B cell (primary cell): Measurements from ENCODE around the gene ABCB6. TPM values are rescaled to one million over a fixed set of nuclear protein-coding genes. Genes with fewer than 3 reads are reported as not detected.

Experiments
- ATAC-seq: fragments of 200-7000 bp; cut with Tn5 transposase; one replicate; pipeline ENCODE4 v1.10.0; 2021; ENCODE audit warnings: low read depth, mild to moderate bottlenecking, moderate number of reproducible peaks, moderate library complexity
- CTCF ChIA-PET: fragments of 350-600 bp; sonication (Branson Sonifier 250); formaldehyde crosslinking; loops from one replicate; lab custom pipeline; 2021; ENCODE audit warnings: antibody characterized with exemption, inconsistent platforms; lab: Charles Lee
- POLR2A ChIA-PET: fragments of 350-600 bp; sonication (Branson Sonifier 250); formaldehyde crosslinking; loops from one replicate; lab custom pipeline; 2021; ENCODE audit warnings: antibody characterized with exemption; lab: Charles Lee
- DNase-seq: peaks from one replicate; pipeline ENCODE4 v3.0.0; 2013
- H2AFZ ChIP-seq: 2 replicates; pipeline ENCODE4 v1.6.1; 2012; ENCODE audit warnings: mild to moderate bottlenecking, low read depth, low read length; ENCODE audit not compliant: insufficient read depth, poor library complexity, severe bottlenecking
- H3K27ac ChIP-seq, 2 donors: 1 replicate in 1 of 2; 2 replicates in 1 of 2; pipeline ENCODE4 v1.5.1; 2012 to 2013; ENCODE audit warnings: low read length in 2 of 2, mild to moderate bottlenecking in 2 of 2, moderate library complexity in 1 of 2
- H3K27me3 ChIP-seq, 4 experiments: fragments of 200-600 bp in 1 of 4; sonication (generic) in 1 of 4; replicated peaks in 1 of 4; 1 replicate in 2 of 4; 2 replicates in 2 of 4; pipeline versions ENCODE4 v1.6.1 to v1.7.0; 2013 to 2016; ENCODE audit warnings: low read length in 3 of 4, mild to moderate bottlenecking in 2 of 4, mixed read lengths in 1 of 4, moderate library complexity in 1 of 4; ENCODE audit not compliant: insufficient read depth in 4 of 4, control insufficient read depth in 3 of 4; ENCODE audit errors: control extremely low read depth in 1 of 4
- H3K36me3 ChIP-seq, 2 experiments: replicated peaks in 1 of 2; 1 replicate in 1 of 2; 2 replicates in 1 of 2; pipeline versions ENCODE4 v1.6.1 to v1.7.1; 2013; ENCODE audit warnings: low read length in 1 of 2; ENCODE audit not compliant: insufficient read depth in 2 of 2, control insufficient read depth in 1 of 2; ENCODE audit errors: control extremely low read depth in 1 of 2, extremely low read depth in 1 of 2
- H3K4me1 ChIP-seq, 2 donors: fragments of 200-600 bp in 1 of 2; sonication (generic) in 1 of 2; 1 replicate in 1 of 2; 2 replicates in 1 of 2; pipeline versions ENCODE4 v1.5.1 to v1.6.1; 2013 to 2017; ENCODE audit warnings: low read length in 2 of 2; ENCODE audit not compliant: control insufficient read depth in 2 of 2, insufficient read depth in 2 of 2
- H3K4me2 ChIP-seq: replicated peaks from 2 replicates; pipeline ENCODE3; 2012; ENCODE audit warnings: mild to moderate bottlenecking, low read depth, low read length; ENCODE audit not compliant: poor library complexity, severe bottlenecking
- H3K4me3 ChIP-seq, 5 experiments: fragments of 200-600 bp in 1 of 5; sonication (generic) in 1 of 5; 1 replicate in 3 of 5; 2 replicates in 2 of 5; pipeline versions ENCODE4 v1.5.1 to v1.7.0; 2011 to 2016; ENCODE audit warnings: low read length in 4 of 5, mild to moderate bottlenecking in 4 of 5, low read depth in 2 of 5, control low read depth in 1 of 5, moderate library complexity in 1 of 5; ENCODE audit not compliant: insufficient read depth in 1 of 5; ENCODE audit errors: control extremely low read depth in 1 of 5, extremely low read depth in 1 of 5
- H3K79me2 ChIP-seq: fragments of 200-600 bp; sonication (generic); one replicate; pipeline ENCODE4 v1.6.0; 2016; ENCODE audit warnings: low read length; ENCODE audit not compliant: control insufficient read depth, insufficient read depth
- H3K9ac ChIP-seq: fragments of 200-600 bp; sonication (generic); 2 replicates; pipeline ENCODE4 v1.6.1; 2017; ENCODE audit warnings: mild to moderate bottlenecking, low read length, moderate library complexity
- H3K9me3 ChIP-seq, 3 donors: one replicate each; pipeline versions ENCODE4 v1.6.1 to v1.7.1; 2013; ENCODE audit warnings: low read length in 2 of 3; ENCODE audit not compliant: control insufficient read depth in 2 of 3, insufficient read depth in 1 of 3; ENCODE audit errors: control extremely low read depth in 1 of 3
- H4K20me1 ChIP-seq: 2 replicates; pipeline ENCODE4 v1.6.0; 2012; ENCODE audit warnings: mild to moderate bottlenecking, low read length; ENCODE audit not compliant: insufficient read depth, control insufficient read depth, poor library complexity, severe bottlenecking
- H3K27ac Mint-ChIP-seq: one replicate; pipeline ENCODE4 v1.8.0; 2021; ENCODE audit warnings: mixed read lengths
- H3K27me3 Mint-ChIP-seq: one replicate; pipeline ENCODE4 v1.8.0; 2021; ENCODE audit warnings: mixed read lengths
- H3K4me1 Mint-ChIP-seq: one replicate; pipeline ENCODE4 v1.8.0; 2021; ENCODE audit warnings: mixed read lengths
- H3K4me3 Mint-ChIP-seq: one replicate; pipeline ENCODE4 v1.8.0; 2021; ENCODE audit warnings: mixed read lengths
- H3K9me3 Mint-ChIP-seq: one replicate; pipeline ENCODE4 v1.8.0; 2022; ENCODE audit warnings: mixed read lengths; ENCODE audit not compliant: insufficient read depth
- EZH2 ChIP-seq: IDR thresholded peaks from 2 replicates; pipeline ENCODE4 v1.6.1; 2012; ENCODE audit warnings: borderline replicate concordance, low read depth, mild to moderate bottlenecking, moderate library complexity, low read length; ENCODE audit not compliant: insufficient read depth, poor library complexity, severe bottlenecking
- WGBS: methylation state at CpG from one replicate; pipeline ENCODE4 v1.1.5; 2013; ENCODE audit warnings: missing lambda C conversion rate; ENCODE audit not compliant: insufficient coverage; 5-methylcytosine and 5-hydroxymethylcytosine counted together
- intact Hi-C: fragments of 100-400 bp; cut with micrococcal nuclease; formaldehyde crosslinking; loops from one replicate; pipeline ENCODE4 v1.10.0; 2022
- polyA plus RNA-seq: library from polyadenylated mRNA; depleted of rRNA; stranded (reverse); fragments of >200 nt; gene quantifications from 2 replicates; pipeline ENCODE4 v1.2.3, GENCODE V29; 2012
- total RNA-seq, 2 donors: library from RNA; stranded (reverse); fragments of 120-200 nt in 1 of 2; gene quantifications; 1 replicate in 1 of 2; 2 replicates in 1 of 2; pipeline versions ENCODE4 v1.2.3 to v1.2.4, GENCODE V29; 2013 to 2022
- TF ChIP-seq, protein P1 (sequence below): fragments of 200-600 bp; IDR thresholded peaks from one replicate; pipeline ENCODE4 v1.8.0; 2022; ENCODE audit warnings: antibody characterized with exemption, mild to moderate bottlenecking

The ABCB6 gene
- total and polyA plus RNA-seq, 2 donors (not counting 1 experiment from before 2014, with no cell fraction given) = 10.5 to 15.3 TPM

DNA sequence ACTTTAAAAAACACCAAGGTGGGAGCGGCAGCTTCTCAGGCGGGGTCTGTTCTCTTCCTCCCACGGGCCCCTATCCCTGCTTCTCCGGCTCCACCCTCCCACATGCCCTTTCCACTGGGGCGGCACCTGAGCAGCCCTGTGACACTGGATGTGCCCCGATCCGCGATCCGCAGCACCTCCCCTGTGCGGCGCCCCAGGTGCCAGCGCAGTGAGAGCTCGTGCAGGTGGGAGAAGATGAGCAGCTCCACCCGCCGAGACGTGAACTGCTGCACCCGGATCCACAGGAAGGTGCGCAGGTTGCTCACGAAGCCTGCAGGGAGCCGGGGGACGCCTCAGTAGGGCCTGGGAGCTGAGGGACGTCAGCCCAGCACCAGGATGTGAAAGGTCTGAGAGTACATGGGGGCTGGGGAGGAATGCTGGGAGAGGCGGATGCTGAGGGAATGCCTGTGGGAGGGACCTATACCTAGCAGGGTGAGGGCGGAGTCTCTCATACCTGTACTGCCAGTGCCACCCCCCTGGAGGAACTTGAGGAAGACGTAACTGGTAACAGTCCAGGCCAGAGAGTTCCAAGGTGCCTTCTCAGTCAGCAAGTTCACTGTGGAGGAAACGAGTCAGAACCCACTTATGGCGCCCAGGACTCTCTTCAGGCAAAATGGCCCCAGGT, 2.8 kb downstream of the ABCB6 start:
- WGBS = 98% methylated on average over 27 of the region's 27 CpGs
- H3K27me3 Mint-ChIP-seq = no peaks in the 10 kb centered on the region
- DNase-seq = no peak
- no peak overlapping the region for H3K9ac ChIP-seq
- H4K20me1 ChIP-seq = peaks cover 19% of the 10 kb centered on the region
- TF ChIP-seq EZH2 = no peak
- TF ChIP-seq, protein P1, sequence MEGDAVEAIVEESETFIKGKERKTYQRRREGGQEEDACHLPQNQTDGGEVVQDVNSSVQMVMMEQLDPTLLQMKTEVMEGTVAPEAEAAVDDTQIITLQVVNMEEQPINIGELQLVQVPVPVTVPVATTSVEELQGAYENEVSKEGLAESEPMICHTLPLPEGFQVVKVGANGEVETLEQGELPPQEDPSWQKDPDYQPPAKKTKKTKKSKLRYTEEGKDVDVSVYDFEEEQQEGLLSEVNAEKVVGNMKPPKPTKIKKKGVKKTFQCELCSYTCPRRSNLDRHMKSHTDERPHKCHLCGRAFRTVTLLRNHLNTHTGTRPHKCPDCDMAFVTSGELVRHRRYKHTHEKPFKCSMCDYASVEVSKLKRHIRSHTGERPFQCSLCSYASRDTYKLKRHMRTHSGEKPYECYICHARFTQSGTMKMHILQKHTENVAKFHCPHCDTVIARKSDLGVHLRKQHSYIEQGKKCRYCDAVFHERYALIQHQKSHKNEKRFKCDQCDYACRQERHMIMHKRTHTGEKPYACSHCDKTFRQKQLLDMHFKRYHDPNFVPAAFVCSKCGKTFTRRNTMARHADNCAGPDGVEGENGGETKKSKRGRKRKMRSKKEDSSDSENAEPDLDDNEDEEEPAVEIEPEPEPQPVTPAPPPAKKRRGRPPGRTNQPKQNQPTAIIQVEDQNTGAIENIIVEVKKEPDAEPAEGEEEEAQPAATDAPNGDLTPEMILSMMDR = no peak
- peaks cover 0 to 12% of the 10 kb centered on the region in 2 experiments for H3K36me3 ChIP-seq
- H3K27me3 ChIP-seq = no peaks in the 10 kb centered on the region
- POLR2A ChIA-PET = interaction anchor here (1.4 to 1.6 kb wide), 2 partner anchors 9 to 40 kb away, joined by 4 to 7 read pairs; partner anchors contain the start of gene ZFAND2B
- no peak for ATAC-seq
- H3K9me3 ChIP-seq = no peaks in the 10 kb centered on the region
- CTCF ChIA-PET = interaction anchor here (1.1 to 7.3 kb wide), 10 partner anchors 11 to 340 kb away, joined by 3 to 65 read pairs (median 6); partner anchors contain the start of genes GLB1L, NHEJ1, SLC23A3 and STK16
- intact Hi-C loops = no loop called here
- H3K4me2 ChIP-seq = no peak overlapping the region
- H3K27ac Mint-ChIP-seq = peak overlapping the region; percentile 32
- no peak overlapping the region for H3K4me3 ChIP-seq
- peaks cover 26% of the 10 kb centered on the region for H3K4me1 Mint-ChIP-seq
- no peaks in the 10 kb centered on the region for H3K9me3 Mint-ChIP-seq
- no peaks in the 10 kb centered on the region for H3K79me2 ChIP-seq
- no peak overlapping the region for H3K27ac ChIP-seq
- no peak overlapping the region for H2AFZ ChIP-seq
- H3K4me1 ChIP-seq = peaks cover 20 to 27% of the 10 kb centered on the region in 2 donors
- no peak overlapping the region for H3K4me3 Mint-ChIP-seq

DNA sequence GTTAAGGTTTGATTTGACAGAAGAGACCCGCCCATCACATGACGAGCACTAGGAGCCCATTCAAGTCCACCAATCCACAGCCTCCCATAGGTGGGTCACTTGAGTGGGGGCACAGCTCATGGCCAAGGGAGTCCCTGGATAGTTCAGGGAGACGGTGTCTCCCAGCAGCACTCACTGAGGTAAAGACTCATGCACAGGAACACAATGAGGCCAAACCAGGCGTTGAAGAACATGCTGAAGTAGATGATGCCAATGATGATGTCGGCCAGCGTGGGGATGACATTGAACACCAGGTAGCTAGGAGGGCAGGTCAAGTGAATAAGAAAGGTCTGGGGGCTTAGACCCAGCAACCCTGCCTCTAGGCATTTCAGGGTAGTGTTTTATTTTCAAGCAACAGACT, 4.0 kb downstream of the ABCB6 start:
- H3K9me3 Mint-ChIP-seq = no peaks in the 10 kb centered on the region
- H3K27ac Mint-ChIP-seq = no peak overlapping the region
- no peak overlapping the region for H3K4me3 Mint-ChIP-seq

More for the DNA sequence above, 4.0 kb downstream of the ABCB6 start:
- Histone ChIP-seq H3K36me3 (peaks cover 0 to 6% of the 10 kb centered on the region in 2 experiments), H3K4me1 (peaks cover 20 to 29% of the 10 kb centered on the region in 2 donors), H3K9ac (no peak overlapping the region), H3K4me3 (no peak overlapping the region), H3K27ac (no peak overlapping the region), H3K9me3 (no peaks in the 10 kb centered on the region), H3K4me2 (no peak overlapping the region), H3K27me3 (no peaks in the 10 kb centered on the region), H3K79me2 (no peaks in the 10 kb centered on the region), H4K20me1 (peaks cover 7% of the 10 kb centered on the region), H2AFZ (no peak overlapping the region)
- DNase-seq (no peak), ATAC-seq (no peak)
- no peak for TF ChIP-seq EZH2
- TF ChIP-seq, protein P1 = no peak
- Mint-ChIP-seq H3K4me1 (peaks cover 26% of the 10 kb centered on the region), H3K27me3 (no peaks in the 10 kb centered on the region)
- ChIA-PET CTCF (interaction anchor here (1.1 to 7.3 kb wide), 4 partner anchors 12 to 57 kb away, joined by 5 to 65 read pairs (median 5); partner anchors contain the start of genes NHEJ1 and TUBA4A), POLR2A (interaction anchor here (0.6 kb wide), 1 partner anchor 37 kb away, joined by 4 read pairs; no protein-coding TSS in a partner anchor)
- 94% methylated on average over 3 of the region's 6 CpGs for WGBS
- intact Hi-C loops = no loop called here
